Thyroid gland (tissue), 4 donors: ENCODE results near the gene SYCN.

ENCODE experiments used
- CTCF ChIP-seq, 6 experiments: fragments of 200-600 bp in 3 of 6; fragments of 450-650 bp in 3 of 6; sonication (generic) in 3 of 6; IDR thresholded peaks; one replicate each; pipeline ENCODE4 v1.5.1; 2016 to 2019; ENCODE audit warnings: antibody characterized with exemption in 6 of 6, mild to moderate bottlenecking in 2 of 6, inconsistent platforms in 1 of 6, moderate library complexity in 1 of 6
- POLR2A ChIP-seq, 2 donors: fragments of 450-650 bp; IDR thresholded peaks; one replicate each; pipeline ENCODE4 v1.6.1; 2017; ENCODE audit warnings: antibody characterized with exemption in 2 of 2, mild to moderate bottlenecking in 2 of 2, moderate library complexity in 1 of 2

- no peak for TF ChIP-seq CTCF (IDR thresholded peaks at IDR 0.05)
- TF ChIP-seq POLR2A (IDR thresholded peaks at IDR 0.05) = no peak
These were observed 3.3 kb downstream of the SYCN start for GRCh38 chr19:39200803-39201115.
